HG03558 (cell line): ENCODE measurements around the gene LDHB.
"Not testable (repeated sequence)": the region's sequence is repeated elsewhere in the genome, so short reads cannot be mapped to it uniquely, and the experiment has no call there.

Experiments used
- ATAC-seq: cut with Tn5 transposase; IDR thresholded peaks from one replicate; pipeline ENCODE4 v1.9.1; 2021; ENCODE audit warnings: moderate number of reproducible peaks; ENCODE audit not compliant: unreplicated experiment; ENCODE audit errors: extremely low read depth

LDHB gene

DNA sequence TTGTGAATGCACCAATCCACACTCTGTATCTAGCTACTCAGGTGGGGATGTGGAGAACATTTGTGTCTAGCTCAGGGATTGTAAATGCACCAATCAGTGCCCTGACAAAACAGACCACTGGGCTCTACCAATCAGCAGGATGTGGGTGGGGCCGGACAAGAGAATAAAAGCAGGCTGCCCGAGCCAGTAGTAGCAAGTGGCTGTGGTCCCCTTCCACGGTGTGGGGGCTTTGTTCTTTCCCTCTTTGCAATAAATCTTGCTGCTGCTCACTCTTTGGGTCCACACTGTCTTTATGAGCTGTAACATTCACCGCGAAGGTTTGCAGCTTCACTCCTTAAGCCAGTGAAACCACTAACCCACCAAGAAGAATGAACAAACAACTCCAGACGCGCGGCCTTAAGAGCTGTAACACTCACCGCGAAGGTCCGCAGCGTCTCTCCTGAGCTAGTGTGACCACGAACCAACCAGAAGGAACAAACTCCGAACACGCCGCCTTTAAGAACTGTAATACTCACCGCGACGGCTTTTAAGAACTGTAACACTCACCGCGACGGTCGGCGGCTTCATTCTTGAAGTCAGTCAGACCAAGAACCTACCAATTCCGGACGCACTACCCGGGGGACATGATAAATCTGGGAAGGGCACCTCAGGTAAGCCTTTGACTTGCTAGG, 4.6 kb upstream of the LDHB start:
- ATAC-seq, result no peak

- ATAC-seq, result not testable (repeated sequence)
Observed at GRCh38 chr12:21661396-21662093, 3.9 kb upstream of the LDHB start.

GRCh38 chr12:21659383-21659782, 1.7 kb upstream of the LDHB start:
- ATAC-seq, result no peak

GRCh38 chr12:21656905-21657325, 727 bp downstream of the LDHB start:
- ATAC-seq, result no peak

DNA sequence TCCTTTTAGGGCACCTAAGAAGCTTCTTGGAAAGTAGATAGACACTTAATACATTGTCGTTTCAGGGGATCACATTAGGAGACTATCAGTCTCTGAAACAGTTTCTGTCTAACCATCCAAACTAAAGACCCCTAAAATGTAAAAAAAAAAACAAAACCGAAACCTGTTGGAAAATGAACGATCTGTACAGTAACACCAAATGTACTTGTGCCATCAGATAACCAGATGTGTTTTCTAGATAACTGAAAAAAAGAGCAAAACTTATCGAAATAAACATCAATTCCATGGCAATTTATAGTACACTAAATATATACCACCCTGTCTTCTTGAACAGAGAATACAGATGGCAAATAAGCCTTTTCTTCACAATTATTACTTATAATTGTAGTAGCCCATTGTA, 2.1 kb downstream of the LDHB start:
- ATAC-seq, result no peak

GRCh38 chr12:21651821-21652220, 5.8 kb downstream of the LDHB start:
- ATAC-seq, result no peak

DNA sequence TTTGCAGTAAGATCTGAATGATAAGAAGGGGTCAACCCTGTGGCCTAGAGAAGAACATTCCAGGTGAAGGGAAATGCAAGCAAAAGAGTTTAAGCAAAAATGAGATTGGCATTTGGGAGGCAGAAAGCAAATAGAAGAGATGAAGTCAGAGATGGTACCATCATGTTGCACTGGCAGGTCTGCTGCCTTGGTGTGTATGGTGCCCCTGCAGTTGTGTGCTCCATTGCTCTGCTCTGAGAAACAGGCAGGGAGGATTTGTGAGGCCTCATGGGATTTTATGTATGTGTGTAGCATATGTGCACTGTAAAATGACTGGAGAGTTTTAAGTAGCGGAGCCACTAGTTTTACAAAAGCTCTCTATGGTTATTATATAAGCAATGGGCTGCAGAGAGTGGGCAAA, 6.6 kb downstream of the LDHB start:
- ATAC-seq, result no peak

- no peak for ATAC-seq
Observed at GRCh38 chr12:21649034-21649433, 8.6 kb downstream of the LDHB start.

- no peak for ATAC-seq
Observed at GRCh38 chr12:21648378-21648777, 9.3 kb downstream of the LDHB start.

DNA sequence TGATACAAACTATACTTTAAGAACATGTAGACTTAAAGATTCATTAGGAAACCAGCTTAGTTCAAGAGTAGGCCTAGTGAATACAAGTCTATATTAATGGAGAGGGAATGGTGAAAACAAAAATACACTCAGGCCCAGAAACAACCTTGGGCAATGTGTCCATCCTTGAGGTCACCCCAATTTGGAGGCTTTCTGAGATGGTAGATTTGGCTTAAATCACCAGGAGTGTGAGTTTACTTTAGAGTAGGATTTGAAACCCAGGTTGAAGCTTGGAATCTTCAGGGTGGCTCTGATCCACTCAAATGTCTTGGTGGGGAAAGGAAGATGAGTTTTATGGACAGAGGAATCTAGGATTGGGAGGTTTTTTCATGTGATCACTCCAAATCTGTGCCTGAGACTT, 10.5 kb downstream of the LDHB start:
- no peak for ATAC-seq

DNA sequence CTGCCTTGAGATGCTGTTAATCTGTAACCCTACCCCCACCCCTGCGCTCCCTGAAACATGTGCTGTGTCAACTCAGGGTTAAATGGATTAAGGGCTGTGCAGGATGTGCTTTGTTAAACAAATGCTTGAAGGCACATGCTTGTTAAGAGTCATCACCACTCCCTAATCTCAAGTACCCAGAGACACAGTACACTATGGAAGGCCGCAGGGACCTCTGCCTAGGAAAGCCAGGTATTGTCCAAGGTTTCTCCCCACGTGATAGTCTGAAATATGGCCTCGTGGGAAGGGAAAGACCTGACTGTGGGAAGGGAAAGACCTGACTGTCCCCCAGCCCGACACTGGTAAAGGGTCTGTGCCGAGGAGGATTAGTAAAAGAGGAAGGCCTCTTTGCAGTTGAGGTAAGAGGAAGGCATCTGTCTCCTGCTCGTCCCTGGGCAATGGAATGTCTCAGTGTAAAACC, 12.6 kb downstream of the LDHB start:
- ATAC-seq, result not testable (repeated sequence)

GRCh38 chr12:21644516-21644915, 13.1 kb downstream of the LDHB start:
- ATAC-seq, result no peak

GRCh38 chr12:21643758-21644157, 13.9 kb downstream of the LDHB start:
- ATAC-seq, result no peak

DNA sequence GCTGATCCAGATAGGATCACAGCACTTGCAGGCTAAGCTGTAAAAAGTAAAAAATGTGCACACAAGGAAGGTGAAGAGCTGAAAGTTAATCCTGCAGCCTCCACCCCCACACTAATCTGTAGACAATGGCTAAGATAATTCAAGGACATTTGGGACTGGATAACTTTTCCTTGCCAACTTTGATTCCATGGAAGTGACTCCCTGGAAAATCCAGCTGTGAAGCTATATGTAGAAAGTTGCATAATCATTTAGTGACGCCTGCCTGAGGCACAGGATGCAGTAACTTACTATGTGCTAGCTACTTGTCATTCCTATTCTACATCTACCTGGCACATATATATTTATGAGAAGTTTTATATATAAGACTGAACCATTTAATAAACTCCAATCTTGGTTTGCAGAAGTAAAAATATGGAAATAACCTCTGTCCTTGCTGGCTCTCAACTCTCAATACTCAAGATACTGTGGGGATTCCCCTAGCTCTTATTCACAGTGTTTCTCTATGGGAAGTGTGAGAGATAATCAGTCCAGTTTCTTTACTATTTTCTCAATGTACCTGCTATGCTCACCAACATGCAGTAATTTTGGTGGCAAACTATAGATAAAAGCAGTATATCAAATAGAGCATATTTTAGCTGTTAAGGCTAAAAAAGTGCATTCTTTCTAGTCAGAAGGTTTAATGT, 14.8 kb downstream of the LDHB start:
- no peak for ATAC-seq

GRCh38 chr12:21638054-21638891, 19.4 kb downstream of the LDHB start:
- no peak for ATAC-seq

GRCh38 chr12:21634245-21634644, 23.4 kb downstream of the LDHB start:
- ATAC-seq, result no peak

GRCh38 chr12:21631367-21631766, 26.3 kb downstream of the LDHB start:
- ATAC-seq, result no peak

DNA sequence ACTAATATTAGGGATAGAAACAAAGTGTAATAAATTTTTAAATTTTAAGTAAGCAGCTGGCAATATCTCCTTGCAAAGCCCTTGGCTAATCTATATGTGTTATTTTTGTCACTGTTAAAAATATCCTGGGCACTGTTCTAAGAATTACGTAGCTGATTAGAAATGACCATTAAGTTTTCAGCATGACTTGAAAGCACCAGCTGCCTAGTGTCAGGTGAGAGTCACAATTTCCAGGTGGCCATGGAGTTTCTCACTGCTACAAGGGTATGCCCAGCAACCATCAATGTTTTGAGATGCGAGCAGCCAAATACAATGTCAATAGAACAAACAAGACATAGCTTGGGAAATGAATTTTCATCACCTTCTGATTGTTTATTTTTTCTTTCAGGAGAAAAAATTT, 29.7 kb downstream of the LDHB start:
- no peak for ATAC-seq

DNA sequence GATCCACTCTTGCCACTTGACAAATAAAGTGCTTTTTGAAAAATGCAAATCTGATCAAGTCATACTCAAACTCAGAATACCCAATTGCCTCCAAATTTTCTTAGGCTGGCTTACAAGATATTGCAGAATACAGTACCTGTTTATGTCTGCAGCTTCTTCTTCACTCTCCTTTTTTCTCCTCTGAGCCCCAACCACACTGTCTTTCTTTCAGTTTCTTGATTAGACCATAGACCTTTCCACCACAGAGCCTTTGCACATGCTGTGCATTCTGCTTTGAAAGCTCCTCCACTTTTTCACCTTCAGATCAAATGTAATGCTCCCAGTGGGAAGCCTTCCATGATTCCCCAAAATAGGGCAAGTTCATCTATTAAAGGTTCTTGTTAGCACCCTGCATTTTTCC, 39.1 kb downstream of the LDHB start:
- ATAC-seq, result no peak

- no peak for ATAC-seq
Observed at GRCh38 chr12:21617030-21617429, 40.6 kb downstream of the LDHB start.

GRCh38 chr12:21615431-21615830, 42.2 kb downstream of the LDHB start:
- ATAC-seq, result no peak
